GM19238 (cell line): Measurements from ENCODE around the gene RNFT2.
A peak's percentile ranks its signal among the peaks of the same experiment; 100 is the strongest.
"Not testable (repeated sequence)": the region's sequence is repeated elsewhere in the genome, so short reads cannot be mapped to it uniquely, and the experiment has no call there.

Experiments
- DNase-seq: peaks from one replicate; pipeline ENCODE4 v3.0.0; 2011; ENCODE audit warnings: low spot score; ENCODE audit not compliant: insufficient read length

The RNFT2 gene

GRCh38 chr12:116710370-116711150, 27.6 kb upstream of the RNFT2 start:
- no peak for DNase-seq

GRCh38 chr12:116712458-116713303, 25.4 kb upstream of the RNFT2 start:
- DNase-seq: no peak

GRCh38 chr12:116713527-116713926, 24.6 kb upstream of the RNFT2 start:
- DNase-seq: no peak

- no peak for DNase-seq
These were observed 23.9 kb upstream of the RNFT2 start for GRCh38 chr12:116714175-116714574.

- no peak for DNase-seq
These were observed 20.4 kb upstream of the RNFT2 start for GRCh38 chr12:116717466-116718437.

GRCh38 chr12:116718655-116719454, 19.3 kb upstream of the RNFT2 start:
- DNase-seq: no peak

- no peak for DNase-seq
These were observed 18.2 kb upstream of the RNFT2 start for GRCh38 chr12:116719731-116720528.

- no peak for DNase-seq
These were observed 15.9 kb upstream of the RNFT2 start for GRCh38 chr12:116722245-116722644.

GRCh38 chr12:116726694-116727093, 11.4 kb upstream of the RNFT2 start:
- DNase-seq: no peak

- no peak for DNase-seq
These were observed 10.9 kb upstream of the RNFT2 start for GRCh38 chr12:116727261-116727660.

- no peak for DNase-seq
These were observed 10.2 kb upstream of the RNFT2 start for GRCh38 chr12:116727891-116728290.

- no peak for DNase-seq
These were observed 6.3 kb upstream of the RNFT2 start for GRCh38 chr12:116731801-116732200.

GRCh38 chr12:116734156-116734768, 3.9 kb upstream of the RNFT2 start:
- no peak for DNase-seq

- no peak for DNase-seq
These were observed 3.0 kb upstream of the RNFT2 start for GRCh38 chr12:116735084-116735483.

GRCh38 chr12:116735951-116736599, 2.0 kb upstream of the RNFT2 start:
- no peak for DNase-seq

GRCh38 chr12:116736962-116737773, 947 bp upstream of the RNFT2 start:
- DNase-seq: peak; percentile 23

GRCh38 chr12:116739381-116739887, 1.3 kb downstream of the RNFT2 start:
- DNase-seq: no peak

- not testable (repeated sequence) for DNase-seq
These were observed 4.7 kb downstream of the RNFT2 start for GRCh38 chr12:116742787-116743186.
